Fibroblast of peridontal ligament (primary cell): Measurements from ENCODE around the gene SLC27A4.
"Not testable (repeated sequence)": the region's sequence is repeated elsewhere in the genome, so short reads cannot be mapped to it uniquely, and the experiment has no call there.

ENCODE experiments used
- DNase-seq: peaks from one replicate; pipeline ENCODE4 v3.0.0-alpha.2; 2010; ENCODE audit errors: extremely low read depth

Gene SLC27A4

DNA sequence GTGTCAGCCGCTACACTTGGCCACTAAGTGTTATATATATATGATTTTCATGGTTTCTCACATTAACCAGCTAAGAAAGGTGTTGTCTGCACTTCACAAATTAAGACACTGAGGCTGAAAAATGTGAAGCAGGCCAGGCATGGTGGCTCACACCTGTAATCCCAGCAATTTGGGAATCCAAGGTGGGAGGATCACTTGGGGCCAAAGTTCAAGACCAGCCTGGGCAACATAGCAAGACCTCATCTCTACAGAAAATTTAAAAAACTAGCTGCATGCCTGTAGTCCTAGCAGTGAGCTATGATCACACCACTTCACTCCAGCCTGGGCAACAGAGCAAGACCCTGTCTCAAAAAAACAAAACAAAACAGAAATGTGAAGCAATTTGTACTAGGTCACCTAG is 15.9 kb upstream of the SLC27A4 start:
- DNase-seq: no peak

GRCh38 chr9:128325629-128326028 is 14.7 kb upstream of the SLC27A4 start:
- no peak for DNase-seq

DNA sequence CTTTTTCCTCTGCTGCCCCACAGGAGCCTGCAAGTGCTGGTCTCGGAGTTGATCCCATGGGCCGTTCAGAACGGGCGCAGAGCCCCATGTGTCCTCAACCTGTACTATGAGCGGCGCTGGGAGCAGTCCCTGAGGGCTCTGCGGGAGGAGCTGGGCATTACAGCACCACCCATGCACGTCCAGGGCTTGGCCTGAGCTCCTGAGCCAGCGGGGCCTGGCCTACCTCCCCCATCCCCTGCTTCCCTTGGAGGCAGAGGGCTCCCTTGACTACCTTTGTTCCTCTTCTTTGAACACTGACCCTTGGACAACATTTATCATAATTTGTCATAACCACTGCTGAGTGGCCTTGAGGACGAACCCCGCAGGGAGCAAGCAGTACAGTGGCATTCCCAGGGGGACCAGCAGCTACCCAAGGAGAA is 6.9 kb upstream of the SLC27A4 start:
- DNase-seq: no peak

GRCh38 chr9:128335161-128335560 is 5.2 kb upstream of the SLC27A4 start:
- DNase-seq: no peak

GRCh38 chr9:128335914-128336313 is 4.4 kb upstream of the SLC27A4 start:
- DNase-seq: no peak

- DNase-seq: no peak
Observed at GRCh38 chr9:128337936-128338335, 2.4 kb upstream of the SLC27A4 start.

- not testable (repeated sequence) for DNase-seq
Observed at GRCh38 chr9:128338852-128339614, 1.3 kb upstream of the SLC27A4 start.

- DNase-seq: no peak
Observed at GRCh38 chr9:128340691-128341434, 536 bp downstream of the SLC27A4 start.

GRCh38 chr9:128341435-128341849 is 1.1 kb downstream of the SLC27A4 start:
- peak; percentile 61 for DNase-seq

DNA sequence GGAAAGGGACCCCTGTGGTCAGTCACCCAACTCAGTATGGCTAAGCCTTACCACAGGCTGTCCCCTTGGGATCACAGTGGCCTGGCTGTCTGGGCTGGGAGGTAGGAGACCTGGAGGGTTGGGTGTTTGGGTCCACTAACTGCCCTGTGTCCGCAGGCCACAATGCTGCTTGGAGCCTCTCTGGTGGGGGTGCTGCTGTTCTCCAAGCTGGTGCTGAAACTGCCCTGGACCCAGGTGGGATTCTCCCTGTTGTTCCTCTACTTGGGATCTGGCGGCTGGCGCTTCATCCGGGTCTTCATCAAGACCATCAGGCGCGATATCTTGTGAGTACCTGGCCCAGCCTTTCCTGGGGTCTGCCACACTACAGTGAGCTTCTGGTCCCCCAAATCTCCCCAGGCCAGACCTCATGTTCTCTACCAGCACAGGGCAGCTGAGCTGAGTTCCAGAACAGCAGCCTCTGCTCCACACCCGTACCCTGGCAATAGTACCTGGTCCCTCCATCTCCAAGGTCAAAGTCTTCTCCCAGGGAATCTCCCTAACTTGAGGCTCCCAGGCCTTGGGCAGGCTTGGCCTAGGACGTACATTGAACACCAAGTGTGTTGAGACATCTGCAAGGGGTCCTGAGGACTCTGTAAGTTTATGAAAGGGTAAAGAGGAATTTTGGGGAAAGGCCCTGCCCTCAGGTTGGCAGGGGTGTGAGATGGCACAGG is 2.8 kb downstream of the SLC27A4 start:
- DNase-seq: no peak

- DNase-seq: no peak
Observed at GRCh38 chr9:128343855-128344254, 3.5 kb downstream of the SLC27A4 start.

- DNase-seq: no peak
Observed at GRCh38 chr9:128344931-128345605, 4.7 kb downstream of the SLC27A4 start.

- no peak for DNase-seq
Observed at GRCh38 chr9:128349125-128349524, 8.8 kb downstream of the SLC27A4 start.

DNA sequence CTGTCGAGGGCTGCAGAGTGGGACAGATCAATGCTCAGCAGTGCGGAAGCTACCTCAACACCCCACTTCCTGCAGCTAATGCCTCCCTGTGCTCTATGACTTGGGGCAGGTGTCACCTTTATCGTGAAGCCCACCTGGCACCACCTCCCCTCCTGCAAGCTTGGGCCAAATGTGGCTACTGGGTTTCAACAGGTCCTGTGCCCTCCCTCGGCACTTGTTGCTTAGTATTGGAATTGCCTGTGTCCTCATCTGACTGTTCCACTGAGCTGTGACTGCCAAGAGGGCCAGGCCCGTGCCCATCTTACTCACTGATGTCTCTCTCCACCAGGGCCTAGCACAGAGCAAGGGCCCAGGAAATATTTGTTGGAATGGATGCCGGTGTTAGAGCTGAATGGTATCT is 9.4 kb downstream of the SLC27A4 start:
- DNase-seq: no peak

GRCh38 chr9:128355451-128355850 is 15.1 kb downstream of the SLC27A4 start:
- no peak for DNase-seq

DNA sequence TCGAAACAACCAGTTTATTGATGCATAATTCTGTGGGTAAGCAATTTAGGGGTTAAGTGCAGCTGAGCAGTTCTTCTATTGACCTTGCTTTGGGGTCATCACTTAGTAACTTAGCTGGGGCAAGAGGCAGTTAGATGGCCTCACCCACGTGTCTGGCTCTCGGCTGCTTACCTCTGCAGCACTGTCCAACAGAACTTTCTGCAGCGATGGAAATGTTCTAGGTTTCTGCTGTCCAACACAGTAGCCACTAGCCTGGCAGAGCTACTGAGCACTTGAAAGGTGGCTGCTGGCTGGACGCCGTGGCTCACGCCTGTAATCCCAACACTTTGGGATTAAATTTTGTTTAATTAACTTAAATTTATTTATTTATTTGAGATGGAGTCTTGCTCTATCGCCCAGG is 17.8 kb downstream of the SLC27A4 start:
- DNase-seq: no peak

- no peak for DNase-seq
Observed at GRCh38 chr9:128358861-128359260, 18.5 kb downstream of the SLC27A4 start.

GRCh38 chr9:128360826-128361225 is 20.5 kb downstream of the SLC27A4 start:
- DNase-seq: no peak

GRCh38 chr9:128361296-128361985 is 21.1 kb downstream of the SLC27A4 start:
- DNase-seq: no peak

DNA sequence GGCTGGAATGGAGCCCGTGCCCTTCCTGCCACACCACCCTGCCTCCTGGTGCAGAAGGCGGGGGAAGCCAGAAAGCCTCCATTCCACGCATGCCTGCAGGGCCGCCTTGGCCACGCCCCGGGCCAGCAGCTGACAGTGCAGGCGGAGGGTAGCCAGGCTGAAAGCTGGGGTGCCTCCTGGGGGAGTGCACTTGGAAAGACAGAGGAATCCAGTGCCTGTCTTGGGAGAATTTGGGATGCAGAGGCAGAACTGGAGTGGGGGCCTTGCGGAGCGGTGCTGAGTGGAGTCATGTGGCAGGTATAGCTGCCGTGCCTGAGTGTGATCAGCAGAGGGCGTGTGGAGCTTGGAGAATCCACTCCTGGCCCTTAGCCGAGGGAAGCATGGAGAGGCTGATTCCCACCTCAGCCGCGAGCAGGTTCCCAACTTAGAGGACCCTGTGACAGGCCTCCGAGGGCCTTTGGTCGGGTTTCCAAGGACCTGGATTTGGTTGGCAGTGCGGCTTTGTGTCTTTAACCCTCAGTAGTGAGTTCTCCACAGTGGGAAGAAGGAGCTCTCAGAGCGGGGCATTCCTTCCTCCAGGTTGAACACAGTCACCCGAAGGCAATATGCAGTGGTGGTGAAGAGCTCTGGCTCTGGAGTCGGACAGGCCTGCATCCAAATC is 21.8 kb downstream of the SLC27A4 start:
- peak; percentile 86 for DNase-seq

- DNase-seq: no peak
Observed at GRCh38 chr9:128362774-128363173, 22.4 kb downstream of the SLC27A4 start.
